Measurements from ENCODE around the gene MANSC1.
"Not testable (repeated sequence)": the region's sequence is repeated elsewhere in the genome, so short reads cannot be mapped to it uniquely, and the experiment has no call there.

The MANSC1 gene

DNA sequence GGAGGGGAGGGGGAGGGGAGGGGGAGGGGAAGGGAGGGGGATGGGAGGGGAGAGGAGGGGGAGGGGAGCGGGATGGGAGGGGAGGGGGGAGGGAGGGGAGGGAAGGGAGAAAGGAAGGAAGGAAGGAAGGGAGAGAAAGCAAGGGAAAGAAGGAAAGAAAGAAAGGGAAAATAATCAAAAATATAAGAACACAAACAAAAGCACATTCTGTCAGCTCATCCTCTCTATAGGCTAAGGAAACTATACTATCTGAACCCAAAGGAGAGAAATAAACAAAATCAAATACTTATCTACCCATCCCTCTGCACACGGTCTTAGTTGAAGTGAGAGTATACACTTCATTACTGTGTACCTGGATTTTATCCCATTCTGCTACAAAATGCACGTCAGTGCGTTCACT, 26.9 kb downstream of the MANSC1 start:
- DNase-seq, result no peak

DNA sequence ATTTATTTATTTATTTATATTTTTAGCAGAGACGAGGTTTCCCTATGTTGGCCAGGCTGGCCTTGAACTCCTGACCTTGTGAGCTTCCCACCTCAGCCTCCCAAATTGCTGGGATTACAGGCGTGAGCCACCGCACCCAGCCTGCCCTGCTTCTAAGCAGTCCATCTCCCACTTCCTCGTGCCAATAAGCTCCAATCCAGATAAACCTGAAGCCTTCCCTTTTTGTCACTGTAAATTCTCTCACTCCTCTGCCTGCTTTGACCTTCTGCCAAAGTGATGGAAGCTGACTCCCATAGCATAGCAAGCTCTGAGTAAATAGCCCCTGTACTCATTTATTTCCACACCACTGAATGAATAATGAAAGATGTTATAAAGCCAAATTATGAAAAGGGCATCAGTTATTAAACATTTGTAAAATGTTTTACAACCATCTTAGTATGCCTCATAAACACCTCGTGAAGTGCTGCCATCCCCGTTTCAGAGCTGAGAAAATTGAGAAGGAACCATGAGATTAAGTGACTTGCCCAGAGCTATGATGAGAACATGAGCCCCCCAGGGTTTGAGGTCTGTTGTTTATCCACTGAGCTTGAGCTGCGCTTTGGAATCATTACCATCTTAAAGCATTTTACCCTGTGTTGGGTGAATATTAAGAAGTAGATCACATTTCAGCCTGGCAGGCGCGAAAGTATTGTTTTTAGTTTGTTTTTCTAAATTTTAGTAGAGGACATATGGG, 30.4 kb downstream of the MANSC1 start:
- DNase-seq, result no peak

DNA sequence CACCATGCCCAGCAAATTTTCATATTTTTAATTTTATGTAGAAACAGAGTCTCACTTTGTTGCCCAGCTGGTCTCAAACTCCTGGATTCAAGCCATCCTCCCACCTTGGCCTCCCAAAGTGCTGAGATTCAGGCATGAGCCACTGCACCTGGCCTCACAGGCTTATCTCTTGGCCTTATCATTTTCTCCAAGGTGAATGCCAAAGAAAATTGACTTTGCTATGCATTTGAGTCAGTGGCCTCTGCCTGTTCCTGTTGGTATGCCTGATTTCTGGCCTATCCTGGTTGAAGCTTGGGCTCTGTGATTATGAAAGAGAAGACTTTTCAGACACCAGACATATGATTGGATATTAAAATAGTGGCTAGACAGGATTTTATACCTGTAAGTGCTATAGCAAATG, 34.2 kb downstream of the MANSC1 start:
- DNase-seq, result no peak

DNA sequence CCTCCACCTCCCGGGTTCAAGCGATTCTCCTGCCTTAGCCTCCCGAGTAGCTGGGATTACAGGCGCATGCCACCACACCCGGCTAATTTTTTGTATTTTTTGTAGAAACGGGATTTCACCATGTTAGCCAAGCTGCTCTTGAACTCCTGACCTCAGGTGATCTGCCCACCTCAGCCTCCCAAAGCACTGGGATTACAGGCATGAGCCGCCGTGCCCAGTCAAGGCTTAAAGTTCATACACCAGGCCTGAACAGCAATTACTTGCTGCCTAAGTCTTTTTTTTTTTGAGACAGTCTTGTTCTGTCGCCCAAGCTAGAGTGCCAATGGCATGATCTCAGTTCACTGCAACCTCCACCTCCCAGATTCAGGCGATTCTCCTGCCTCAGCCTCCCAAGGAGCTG, 39.3 kb downstream of the MANSC1 start:
- DNase-seq, result not testable (repeated sequence)

DNA sequence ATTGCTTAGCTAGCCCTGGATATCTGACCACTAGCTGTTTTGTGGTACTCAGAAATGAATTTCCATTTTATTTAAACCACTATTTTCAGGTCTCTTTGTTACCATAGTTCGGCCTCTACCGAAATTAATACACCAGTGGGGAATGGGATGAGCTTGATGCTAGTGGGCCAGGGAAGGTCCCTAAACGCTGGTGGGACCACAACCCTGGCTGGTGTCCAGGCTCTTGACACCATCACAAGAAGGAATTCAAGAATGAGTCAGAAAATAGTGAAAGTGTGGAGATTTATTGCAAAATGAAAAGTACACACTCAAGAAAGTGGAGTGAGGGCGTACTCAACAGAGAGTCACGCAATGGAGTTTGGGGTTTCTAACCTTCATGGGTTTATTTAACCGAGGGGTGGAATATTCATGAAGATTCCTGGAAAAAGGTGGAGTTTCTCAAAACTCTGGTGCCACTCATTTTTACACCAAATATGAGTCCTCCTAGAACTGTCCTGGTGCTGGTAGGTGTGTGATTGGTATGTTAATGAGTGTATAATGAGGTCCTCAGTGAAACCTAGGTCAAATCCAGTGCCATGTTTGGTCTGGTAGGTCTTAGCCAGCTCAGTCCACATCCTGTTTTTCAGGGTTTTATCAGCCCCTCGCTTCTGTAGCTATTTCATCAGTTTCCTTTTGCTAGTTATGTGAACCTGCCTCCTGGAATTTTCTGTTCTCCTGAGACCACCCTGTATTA, 44.3 kb downstream of the MANSC1 start:
- no peak for DNase-seq

DNA sequence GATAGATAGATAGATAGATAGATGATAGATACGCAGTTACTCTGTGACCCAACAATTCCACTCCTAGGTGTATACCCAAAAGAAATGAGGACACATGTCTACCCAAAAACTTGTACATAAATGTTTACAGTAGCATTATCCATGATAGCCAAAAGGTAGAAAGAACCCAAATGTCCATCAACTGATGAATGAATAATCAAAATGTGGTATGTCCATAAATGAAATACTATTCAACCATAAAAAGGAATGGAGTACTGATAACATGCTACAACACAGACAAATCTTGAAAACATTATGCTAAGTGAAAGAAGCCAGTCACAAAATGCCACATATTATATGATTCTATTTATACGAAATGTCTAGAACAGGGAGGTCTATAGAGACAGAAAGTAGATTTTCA, 47.1 kb downstream of the MANSC1 start:
- DNase-seq, result no peak

DNA sequence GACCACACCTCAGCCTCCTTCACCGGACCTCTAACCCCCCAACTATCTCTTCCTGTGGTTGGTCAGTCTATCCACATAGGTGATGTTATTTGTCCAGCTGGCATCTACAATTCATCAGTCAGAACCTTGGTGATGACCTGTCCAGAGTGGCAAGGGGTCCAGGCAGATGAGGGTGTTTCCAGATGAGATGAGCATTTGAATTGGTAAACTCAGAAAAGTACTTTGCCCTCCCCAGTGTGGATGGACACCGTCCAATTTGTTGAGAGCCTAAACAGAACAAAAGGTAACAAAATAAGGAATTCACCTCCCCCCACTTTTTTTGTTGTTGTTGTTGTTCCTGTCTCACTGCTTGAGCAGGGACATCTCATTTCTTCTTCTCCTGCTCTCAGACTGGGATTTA, 48.9 kb downstream of the MANSC1 start:
- DNase-seq, result no peak

DNA sequence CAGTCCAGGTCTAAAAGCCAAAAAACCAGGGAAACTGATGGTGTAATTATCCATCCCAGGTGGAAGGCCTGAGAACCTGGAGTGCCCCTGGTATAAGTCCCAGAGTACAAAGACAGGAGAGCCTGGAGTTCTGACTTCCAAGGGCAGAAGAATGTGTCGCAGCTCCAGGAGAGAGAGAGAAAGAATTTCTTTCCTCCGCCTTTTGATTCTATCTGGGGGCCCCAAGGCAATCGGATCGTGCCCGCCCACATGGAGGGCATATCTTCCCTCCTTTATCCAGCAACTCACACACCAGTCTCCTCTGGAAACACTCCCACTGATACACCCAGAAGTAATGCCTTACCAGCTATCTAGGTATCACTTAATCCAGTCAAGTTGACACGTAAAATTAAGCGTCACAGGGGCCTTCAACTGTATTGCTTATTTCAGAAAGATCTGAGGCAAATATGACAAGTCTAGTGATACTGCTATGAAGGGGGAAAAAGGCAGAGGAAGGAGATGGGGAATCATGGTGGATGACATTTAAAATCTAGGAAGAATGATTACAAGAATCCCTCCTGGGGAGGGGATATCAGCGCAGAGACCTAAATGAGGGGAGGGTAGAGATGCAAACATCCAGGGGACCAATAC, 52.7 kb downstream of the MANSC1 start:
- no peak for DNase-seq

DNA sequence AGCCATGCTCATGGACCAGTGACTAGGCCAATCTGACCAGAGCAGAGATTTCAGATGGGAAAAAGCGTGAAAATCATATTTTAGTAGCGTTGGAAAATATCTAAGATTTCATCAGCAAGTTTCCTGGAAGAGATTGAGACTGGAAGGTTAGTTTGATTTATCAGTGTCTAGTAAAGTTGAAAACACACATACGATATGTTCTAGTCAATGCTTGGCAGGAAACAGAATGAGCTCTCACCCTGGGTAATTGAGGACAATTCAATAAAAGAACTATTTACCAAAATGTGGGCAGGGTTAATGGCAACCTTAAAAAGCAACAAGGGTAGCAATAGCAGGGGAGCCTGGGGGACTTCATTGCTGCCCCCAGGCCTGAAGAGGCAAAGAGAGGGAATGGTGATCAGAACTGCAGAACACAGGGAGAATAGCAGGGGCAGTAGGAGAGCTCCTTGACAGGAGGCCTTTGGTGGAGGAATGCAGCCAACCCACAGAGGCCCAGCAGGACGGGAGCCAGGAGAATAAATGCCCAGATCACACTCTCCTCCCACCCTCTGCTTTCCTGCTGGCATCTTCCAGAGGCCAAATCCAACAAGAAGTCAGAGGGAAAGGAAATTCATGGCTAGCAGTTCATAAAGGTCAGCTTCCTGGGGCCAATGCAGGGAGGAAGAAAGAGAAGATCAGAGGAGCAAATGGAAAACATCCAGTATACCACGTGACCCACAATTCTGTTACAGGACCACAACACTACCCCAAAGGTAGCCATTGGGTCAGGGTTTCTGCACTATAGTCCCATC, 55.6 kb downstream of the MANSC1 start:
- no peak for DNase-seq

DNA sequence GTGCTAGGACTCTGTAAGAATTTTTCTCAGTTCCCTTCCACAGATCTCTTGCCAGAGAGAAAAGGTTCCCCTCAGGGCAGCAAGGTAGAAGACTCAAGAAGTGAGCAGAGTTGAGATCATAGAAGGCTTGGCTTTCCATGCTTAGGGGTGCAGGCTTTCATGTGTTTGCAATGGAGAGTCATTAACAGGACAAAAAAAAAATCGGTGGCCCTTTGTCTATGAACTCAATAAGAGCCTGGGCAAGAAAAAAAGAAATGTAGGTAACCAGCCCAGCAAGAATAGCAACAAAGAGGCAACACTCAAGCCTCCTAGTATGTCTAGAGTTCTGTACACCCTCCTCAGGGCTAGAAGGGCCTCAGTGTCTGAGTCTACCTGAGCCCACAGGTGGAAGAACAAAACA, 59.8 kb downstream of the MANSC1 start:
- no peak for DNase-seq

DNA sequence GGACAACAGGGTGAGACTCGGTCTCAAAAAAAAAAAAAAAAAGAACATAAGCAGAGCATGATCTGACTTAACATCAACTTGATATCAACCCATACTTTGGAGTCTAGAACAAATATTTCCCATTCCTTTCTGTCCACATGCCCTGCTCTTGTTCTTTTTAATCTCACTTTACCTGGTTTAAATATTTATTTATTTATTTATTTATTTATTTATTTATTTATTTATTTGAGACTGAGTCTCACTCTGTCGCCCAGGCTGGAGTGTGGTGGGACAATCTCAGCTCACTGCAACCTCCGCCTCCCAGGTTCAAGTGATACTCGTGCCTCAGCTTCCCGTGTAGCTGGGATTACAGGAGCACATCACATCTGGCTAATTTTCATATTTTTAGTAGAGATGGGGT, 63.6 kb downstream of the MANSC1 start:
- no peak for DNase-seq

DNA sequence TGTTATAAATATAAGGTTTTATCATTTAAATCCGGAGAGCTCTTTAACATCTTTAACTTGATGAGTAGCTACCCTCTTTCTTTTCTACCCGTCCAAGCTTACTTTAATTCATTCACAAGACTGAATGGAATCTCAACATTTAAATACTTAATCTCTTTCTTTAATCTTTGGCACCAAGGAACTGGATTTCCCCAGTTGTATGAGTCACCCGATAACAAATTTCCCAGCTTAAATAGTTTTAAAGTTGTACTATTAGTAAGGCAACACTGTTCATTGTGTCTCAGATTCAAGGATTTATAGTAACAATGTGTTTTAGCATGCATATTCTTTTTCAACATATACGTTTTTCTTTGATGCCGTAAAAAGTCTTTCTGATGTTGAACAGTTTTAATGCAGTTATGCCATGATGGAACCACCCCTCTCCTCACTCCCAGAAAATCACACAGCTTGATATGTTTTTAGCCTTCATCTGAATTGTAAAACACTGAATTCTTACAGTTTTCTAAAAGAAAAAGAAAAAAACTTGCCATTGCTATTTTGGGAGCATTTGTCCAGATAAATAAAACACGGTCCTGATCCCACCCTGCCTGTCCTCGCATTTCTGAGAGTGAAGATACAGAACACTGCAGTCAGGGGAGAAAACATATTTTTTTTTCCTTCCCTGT, 67.1 kb downstream of the MANSC1 start:
- DNase-seq, result no peak

DNA sequence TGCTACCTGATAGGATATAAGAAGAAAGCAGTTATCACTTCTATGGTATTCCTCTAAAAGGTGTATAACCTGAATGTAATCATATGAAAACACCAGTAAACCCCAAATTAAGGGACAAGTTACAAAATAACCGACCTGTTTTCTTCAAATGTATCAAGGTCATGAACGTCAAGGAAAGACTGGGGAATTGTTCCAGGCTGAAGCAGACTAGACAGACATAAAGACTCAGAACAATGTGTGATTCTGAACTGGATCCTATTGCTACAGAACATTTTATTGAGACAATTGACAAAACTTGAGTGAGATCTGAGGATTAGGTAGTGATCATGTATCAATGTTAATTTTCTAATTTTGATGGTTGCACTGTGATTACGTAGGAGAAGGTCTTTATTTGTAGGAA, 67.8 kb downstream of the MANSC1 start:
- DNase-seq, result no peak

DNA sequence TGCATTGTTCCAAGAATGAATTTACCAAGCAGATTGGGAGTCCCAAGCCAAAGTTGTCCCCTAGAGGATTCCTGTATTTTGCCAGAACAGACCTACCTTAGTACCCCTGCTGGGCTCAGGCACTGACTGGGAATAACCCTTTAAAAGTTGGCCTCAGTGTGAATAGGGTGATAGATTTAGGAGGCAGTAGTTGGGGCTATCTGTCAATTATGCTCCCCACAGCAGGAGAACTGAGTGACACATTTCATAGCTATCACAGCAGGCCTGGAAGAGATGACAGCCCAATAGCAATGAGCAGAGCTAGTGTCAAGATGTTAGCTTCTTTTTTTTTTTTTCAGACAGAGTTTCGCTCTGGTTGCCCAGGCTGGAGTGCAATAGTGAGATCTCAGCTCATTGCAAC, 68.9 kb downstream of the MANSC1 start:
- DNase-seq, result no peak

DNA sequence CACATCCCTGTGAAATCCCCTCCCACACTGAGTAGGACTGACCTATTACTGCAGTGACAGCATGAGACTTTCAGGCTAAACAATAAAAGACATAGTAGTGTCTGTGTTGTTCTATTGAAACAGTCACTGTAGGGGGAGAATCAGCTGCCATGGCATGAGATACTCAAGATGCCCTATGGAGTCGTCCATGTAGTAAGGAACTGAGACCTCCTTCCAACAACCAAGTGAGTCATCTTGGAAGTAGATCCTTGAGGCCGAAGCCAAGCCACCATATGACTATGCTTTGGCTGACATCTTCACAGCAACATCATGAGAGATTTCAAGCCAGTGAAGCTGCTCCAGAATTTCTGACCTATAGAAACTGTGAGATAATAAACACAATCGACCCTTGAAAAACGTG, 71.1 kb downstream of the MANSC1 start:
- DNase-seq, result no peak

All from NCI-H2081 treated with DMSO at 0.1 percent for 48 hours (cell line).